OCI-LY7 (cell line): ENCODE results near the gene DOLPP1. TPM values are rescaled to one million over a fixed set of nuclear protein-coding genes. Genes with fewer than 3 reads are reported as not detected.

Experiments
- BruUV-seq: library from RNA; stranded (reverse); fragments of 400-500 nt; replicated peaks from 2 replicates; lab custom pipeline; 2021; lab: Mats Ljungman, UMichigan
- CTCF ChIA-PET: fragments of 300-600 bp; sonication (Branson Sonifier 250); formaldehyde crosslinking; loops from one replicate; lab custom pipeline; 2022; ENCODE audit warnings: antibody characterized with exemption; ENCODE audit not compliant: unreplicated experiment; lab: Charles Lee
- POLR2A ChIA-PET: fragments of 300-600 bp; sonication (Branson Sonifier 250); formaldehyde crosslinking; loops from one replicate; lab custom pipeline; 2022; ENCODE audit warnings: antibody characterized with exemption; lab: Charles Lee
- DNase-seq: peaks from one replicate; pipeline ENCODE4 v3.0.0-alpha.2; 2015; ENCODE audit warnings: low spot score
- H2AFZ ChIP-seq: fragments of 200-600 bp; sonication (generic), shearing (Covaris generic); 2 replicates; pipeline ENCODE4 v1.6.1; 2014; ENCODE audit warnings: mild to moderate bottlenecking, antibody characterized with exemption, low read length, moderate library complexity
- H3K27ac ChIP-seq: fragments of 200-600 bp; sonication (generic); 2 replicates; pipeline ENCODE4 v1.5.1; 2014; ENCODE audit warnings: mixed run types, low read depth, mild to moderate bottlenecking, moderate library complexity, low read length, inconsistent platforms; ENCODE audit not compliant: poor library complexity, severe bottlenecking
- H3K36me3 ChIP-seq: fragments of 200-600 bp; sonication (generic); 2 replicates; pipeline ENCODE4 v1.6.1; 2014; ENCODE audit warnings: mild to moderate bottlenecking, antibody characterized with exemption, low read length, moderate library complexity, mixed read lengths; ENCODE audit not compliant: insufficient read depth
- H3K4me1 ChIP-seq: fragments of 200-600 bp; sonication (generic); 2 replicates; pipeline ENCODE4 v1.5.1; 2014; ENCODE audit warnings: mild to moderate bottlenecking, low read length; ENCODE audit not compliant: insufficient read depth, poor library complexity, severe bottlenecking
- H3K4me2 ChIP-seq: fragments of 200-600 bp; sonication (generic); 2 replicates; pipeline ENCODE4 v1.6.1; 2014; ENCODE audit warnings: mild to moderate bottlenecking, low read length
- H3K4me3 ChIP-seq: fragments of 200-600 bp; sonication (generic); 2 replicates; pipeline ENCODE4 v1.5.1; 2014; ENCODE audit warnings: mild to moderate bottlenecking, low read depth, low read length; ENCODE audit not compliant: poor library complexity, severe bottlenecking
- H3K79me2 ChIP-seq: fragments of 200-600 bp; sonication (generic); 2 replicates; pipeline ENCODE4 v1.6.1; 2016; ENCODE audit warnings: low read depth, mild to moderate bottlenecking, low read length, moderate library complexity, mixed read lengths; ENCODE audit not compliant: insufficient read depth
- H3K9me2 ChIP-seq: fragments of 200-600 bp; sonication (generic); 2 replicates; pipeline ENCODE4 v1.6.1; 2016; ENCODE audit warnings: mild to moderate bottlenecking, low read length, mixed read lengths; ENCODE audit not compliant: insufficient read depth
- H3K9me3 ChIP-seq: fragments of 200-600 bp; sonication (generic); 2 replicates; pipeline ENCODE4 v1.6.1; 2014; ENCODE audit warnings: mild to moderate bottlenecking, mixed run types, low read length, mixed read lengths
- H4K20me1 ChIP-seq: fragments of 200-600 bp; sonication (generic); 2 replicates; pipeline ENCODE4 v1.6.1; 2014; ENCODE audit warnings: mild to moderate bottlenecking, antibody characterized with exemption, low read length, moderate library complexity, mixed read lengths; ENCODE audit not compliant: insufficient read depth
- CTCF ChIP-seq: fragments of 200-600 bp; sonication (generic); conservative IDR thresholded peaks from 2 replicates; pipeline ENCODE4 v1.5.1; 2014; ENCODE audit warnings: mild to moderate bottlenecking, antibody characterized with exemption, low read length, moderate library complexity, mixed read lengths
- EZH2phosphoT487 ChIP-seq: fragments of 200-600 bp; sonication (generic); IDR thresholded peaks from 2 replicates; pipeline ENCODE4 v1.6.1; 2018; ENCODE audit warnings: low read depth, borderline replicate concordance, mild to moderate bottlenecking, mixed run types, antibody characterized with exemption, low read length, moderate library complexity, mixed read lengths
- intact Hi-C: fragments of 100-400 bp; cut with micrococcal nuclease; formaldehyde crosslinking; loops from one replicate; pipeline ENCODE4 v1.10.0; 2022; ENCODE audit not compliant: unreplicated experiment
- total RNA-seq, 2 experiments: library from RNA; depleted of rRNA in 1 of 2; stranded (reverse); fragments of >200 nt in 1 of 2; shearing (Covaris generic) in 1 of 2; gene quantifications; 2 replicates each; pipeline ENCODE4 v1.2.3, GENCODE V29; 2014 to 2022

The DOLPP1 gene
- total RNA-seq, 2 experiments from 2014 or later, result 16.9 TPM

GRCh38 chr9:129042016-129042415 is 38.9 kb upstream of the DOLPP1 start:
- CTCF ChIA-PET, result no interaction called here
- H2AFZ ChIP-seq, result no peak overlapping the region
- POLR2A ChIA-PET, result no interaction called here

GRCh38 chr9:129052592-129052991 is 28.3 kb upstream of the DOLPP1 start:
- H2AFZ ChIP-seq, result no peak overlapping the region

More at GRCh38 chr9:129042016-129042415, 38.9 kb upstream of the DOLPP1 start:
- Histone ChIP-seq H3K27ac (no peak overlapping the region), H3K79me2 (peaks cover 15% of the 10 kb centered on the region), H3K9me3 (no peaks in the 10 kb centered on the region), H3K9me2 (no peaks in the 10 kb centered on the region), H4K20me1 (peaks cover 4% of the 10 kb centered on the region; the same call in 1 of the 2 replicates), H3K4me2 (no peak overlapping the region), H3K36me3 (peaks cover 30% of the 10 kb centered on the region), H3K4me3 (no peak overlapping the region), H3K4me1 (peaks cover 14% of the 10 kb centered on the region)
- no TSS peak for BruUV-seq
- no peak for TF ChIP-seq EZH2phosphoT487
- TF ChIP-seq CTCF, result no peak
- intact Hi-C loops, result no loop called here
- DNase-seq, result no peak

GRCh38 chr9:129053020-129053419 is 27.9 kb upstream of the DOLPP1 start:
- POLR2A ChIA-PET, result no interaction called here
- H3K79me2 ChIP-seq, result no peaks in the 10 kb centered on the region
- H3K9me3 ChIP-seq, result no peaks in the 10 kb centered on the region
- no peak overlapping the region for H3K4me2 ChIP-seq
- H2AFZ ChIP-seq, result no peak overlapping the region
- no peak overlapping the region for H3K27ac ChIP-seq
- no peak overlapping the region for H3K4me3 ChIP-seq
- no peaks in the 10 kb centered on the region for H3K4me1 ChIP-seq
- H3K36me3 ChIP-seq, result peaks cover 48% of the 10 kb centered on the region
- no peaks in the 10 kb centered on the region for H3K9me2 ChIP-seq
- TF ChIP-seq CTCF, result no peak
- TF ChIP-seq EZH2phosphoT487, result no peak
- intact Hi-C loops, result no loop called here
- CTCF ChIA-PET, result no interaction called here
- no peaks in the 10 kb centered on the region for H4K20me1 ChIP-seq
- BruUV-seq, result no TSS peak
- DNase-seq, result no peak

More at GRCh38 chr9:129052592-129052991, 28.3 kb upstream of the DOLPP1 start:
- Histone ChIP-seq H3K4me1 (no peaks in the 10 kb centered on the region), H3K27ac (no peak overlapping the region), H3K9me2 (no peaks in the 10 kb centered on the region), H4K20me1 (no peaks in the 10 kb centered on the region), H3K9me3 (no peaks in the 10 kb centered on the region), H3K4me2 (no peak overlapping the region), H3K36me3 (peaks cover 49% of the 10 kb centered on the region), H3K79me2 (no peaks in the 10 kb centered on the region), H3K4me3 (no peak overlapping the region)
- DNase-seq, result no peak
- ChIA-PET POLR2A (no interaction called here), CTCF (no interaction called here)
- intact Hi-C loops, result no loop called here
- no peak for TF ChIP-seq CTCF
- BruUV-seq, result no TSS peak
